PFSK-1 (cell line): ENCODE results near the gene FAM217B.

ENCODE experiments used
- FOXP2 ChIP-seq: optimal IDR thresholded peaks from 2 replicates; pipeline ENCODE3; 2011; ENCODE audit warnings: borderline replicate concordance, control low read depth, inconsistent platforms; ENCODE audit not compliant: insufficient read depth; ENCODE audit errors: extremely low read length, extremely low read depth
- POLR2AphosphoS5 ChIP-seq: IDR thresholded peaks from 2 replicates; pipeline ENCODE4 v1.6.1; 2012; ENCODE audit warnings: low read depth, mild to moderate bottlenecking, control low read depth, low read length, moderate library complexity
- SIN3A ChIP-seq: IDR thresholded peaks from 2 replicates; pipeline ENCODE4 v1.6.1; 2012; ENCODE audit warnings: mild to moderate bottlenecking, low read length, moderate library complexity, borderline replicate concordance; ENCODE audit not compliant: insufficient read depth
- TAF1 ChIP-seq: IDR thresholded peaks from 2 replicates; pipeline ENCODE4 v1.6.1; 2012; ENCODE audit warnings: low read length, control low read depth, borderline replicate concordance; ENCODE audit not compliant: insufficient read depth
- TF ChIP-seq, protein P1 (sequence below), 2 experiments: IDR thresholded peaks; 2 replicates each; pipeline versions ENCODE4 v1.6.1 to v1.8.0; 2011 to 2012; ENCODE audit warnings: low read depth in 2 of 2, low read length in 2 of 2, control low read depth in 1 of 2, inconsistent platforms in 1 of 2, mild to moderate bottlenecking in 1 of 2, moderate library complexity in 1 of 2; ENCODE audit not compliant: insufficient read depth in 1 of 2

FAM217B gene

DNA sequence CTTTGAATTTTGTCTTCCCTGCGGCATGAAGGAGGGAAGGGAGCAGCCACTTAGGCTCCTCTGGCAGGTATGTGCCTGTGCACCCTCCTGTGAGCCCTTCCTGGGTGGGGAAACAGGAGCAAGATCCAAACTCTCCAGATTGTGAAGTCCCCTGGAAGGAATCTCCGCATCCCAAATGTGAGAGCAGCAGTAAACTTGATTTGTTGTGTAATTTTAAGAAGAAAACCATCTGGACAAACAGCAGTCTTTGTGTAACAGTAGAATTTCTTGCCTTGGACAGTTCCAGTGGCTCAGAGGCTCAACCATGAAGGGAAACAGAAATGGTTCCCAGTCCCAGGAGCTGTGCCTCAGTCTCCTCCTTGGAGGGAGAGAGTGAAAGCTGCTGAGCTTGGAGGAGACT, 57.7 kb downstream of the FAM217B start:
- no peak for TF ChIP-seq SIN3A
- no peak for TF ChIP-seq TAF1
- TF ChIP-seq, protein P1, sequence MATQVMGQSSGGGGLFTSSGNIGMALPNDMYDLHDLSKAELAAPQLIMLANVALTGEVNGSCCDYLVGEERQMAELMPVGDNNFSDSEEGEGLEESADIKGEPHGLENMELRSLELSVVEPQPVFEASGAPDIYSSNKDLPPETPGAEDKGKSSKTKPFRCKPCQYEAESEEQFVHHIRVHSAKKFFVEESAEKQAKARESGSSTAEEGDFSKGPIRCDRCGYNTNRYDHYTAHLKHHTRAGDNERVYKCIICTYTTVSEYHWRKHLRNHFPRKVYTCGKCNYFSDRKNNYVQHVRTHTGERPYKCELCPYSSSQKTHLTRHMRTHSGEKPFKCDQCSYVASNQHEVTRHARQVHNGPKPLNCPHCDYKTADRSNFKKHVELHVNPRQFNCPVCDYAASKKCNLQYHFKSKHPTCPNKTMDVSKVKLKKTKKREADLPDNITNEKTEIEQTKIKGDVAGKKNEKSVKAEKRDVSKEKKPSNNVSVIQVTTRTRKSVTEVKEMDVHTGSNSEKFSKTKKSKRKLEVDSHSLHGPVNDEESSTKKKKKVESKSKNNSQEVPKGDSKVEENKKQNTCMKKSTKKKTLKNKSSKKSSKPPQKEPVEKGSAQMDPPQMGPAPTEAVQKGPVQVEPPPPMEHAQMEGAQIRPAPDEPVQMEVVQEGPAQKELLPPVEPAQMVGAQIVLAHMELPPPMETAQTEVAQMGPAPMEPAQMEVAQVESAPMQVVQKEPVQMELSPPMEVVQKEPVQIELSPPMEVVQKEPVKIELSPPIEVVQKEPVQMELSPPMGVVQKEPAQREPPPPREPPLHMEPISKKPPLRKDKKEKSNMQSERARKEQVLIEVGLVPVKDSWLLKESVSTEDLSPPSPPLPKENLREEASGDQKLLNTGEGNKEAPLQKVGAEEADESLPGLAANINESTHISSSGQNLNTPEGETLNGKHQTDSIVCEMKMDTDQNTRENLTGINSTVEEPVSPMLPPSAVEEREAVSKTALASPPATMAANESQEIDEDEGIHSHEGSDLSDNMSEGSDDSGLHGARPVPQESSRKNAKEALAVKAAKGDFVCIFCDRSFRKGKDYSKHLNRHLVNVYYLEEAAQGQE (IDR thresholded peaks at IDR 0.05; ENCODE audit: insufficient read depth in 1 of 2, low read depth in 2 of 2, low read length in 2 of 2), result no peak
- TF ChIP-seq POLR2AphosphoS5, result no peak
- TF ChIP-seq FOXP2, result no peak
